GM12878 (cell line): ENCODE data around the gene SEMA5A. TPM values are rescaled to one million over a fixed set of nuclear protein-coding genes. Genes with fewer than 3 reads are reported as not detected.

Experiments
- ATAC-seq: fragments of 200-7000 bp; cut with Tn5 transposase; 3 replicates; pipeline ENCODE4 v1.9.1; 2020; ENCODE audit warnings: mild to moderate bottlenecking, moderate library complexity
- BruUV-seq: library from RNA; stranded (reverse); fragments of 400-500 nt; replicated peaks from 2 replicates; lab custom pipeline; 2021; lab: Mats Ljungman, UMichigan
- CTCF ChIA-PET: fragments of 300-600 bp; sonication (Branson Sonifier 250); formaldehyde crosslinking; extraction: SDS; loops from one replicate; lab custom pipeline; 2021; ENCODE audit warnings: inconsistent platforms; lab: Yijun Ruan, JAX
- POLR2A ChIA-PET: fragments of 350-600 bp; formaldehyde crosslinking; extraction: SDS; loops from one replicate; lab custom pipeline; 2021; ENCODE audit warnings: inconsistent platforms; lab: Charles Lee
- RAD21 ChIA-PET: fragments of 300-600 bp; sonication (Branson Sonifier 250); formaldehyde crosslinking; loops from one replicate; lab custom pipeline; 2023; ENCODE audit warnings: antibody characterized with exemption; ENCODE audit not compliant: unreplicated experiment; lab: Charles Lee
- SMC1A ChIA-PET: fragments of 300-600 bp; sonication (Branson Sonifier 250); formaldehyde crosslinking; loops from one replicate; lab custom pipeline; 2023; ENCODE audit not compliant: unreplicated experiment, uncharacterized antibody; lab: Charles Lee
- DNase-seq: peaks from one replicate; pipeline ENCODE4 v3.0.0-alpha.2; 2011; ENCODE audit warnings: low read depth, low spot score
- FAIRE-seq: peaks from 3 replicates; lab custom pipeline; 2011; peaks lifted over from hg19 to GRCh38; lab: Jason Lieb, UNC
- H2AFZ ChIP-seq: 2 replicates; pipeline ENCODE4 v1.6.0; 2011; ENCODE audit warnings: low read depth, low read length, control low read depth; ENCODE audit not compliant: control insufficient read depth
- H3K27ac ChIP-seq: 2 replicates; pipeline ENCODE4 v1.5.1; 2011; ENCODE audit warnings: control low read depth; ENCODE audit not compliant: control insufficient read depth, insufficient read depth
- H3K27me3 ChIP-seq, 2 experiments: replicated peaks in 1 of 2; 2 replicates each; pipeline versions ENCODE4 v1.6.0 to v1.6.1; 2011; ENCODE audit warnings: low read length in 1 of 2; ENCODE audit not compliant: control insufficient read depth in 2 of 2, insufficient read depth in 2 of 2
- H3K36me3 ChIP-seq, 2 experiments: 2 replicates each; pipeline ENCODE4 v1.5.1; 2011; ENCODE audit warnings: low read length in 1 of 2; ENCODE audit not compliant: control insufficient read depth in 2 of 2, insufficient read depth in 2 of 2
- H3K4me1 ChIP-seq: 2 replicates; pipeline ENCODE4 v1.6.1; 2011; ENCODE audit warnings: mild to moderate bottlenecking, low read length, moderate library complexity, mixed read lengths; ENCODE audit not compliant: control insufficient read depth, insufficient read depth
- H3K4me2 ChIP-seq: 2 replicates; pipeline ENCODE4 v1.6.0; 2011; ENCODE audit warnings: control low read depth; ENCODE audit not compliant: control insufficient read depth, insufficient read depth
- H3K4me3 ChIP-seq: fragments of 200-600 bp; sonication (generic); 2 replicates; pipeline ENCODE4 v1.5.1; 2016
- H3K79me2 ChIP-seq: 2 replicates; pipeline ENCODE4 v1.6.0; 2011; ENCODE audit warnings: low read length; ENCODE audit not compliant: control insufficient read depth, insufficient read depth
- H3K9ac ChIP-seq: 2 replicates; pipeline ENCODE4 v1.8.0; 2011; ENCODE audit warnings: low read length, control low read depth, mixed read lengths; ENCODE audit not compliant: control insufficient read depth, insufficient read depth
- H3K9me3 ChIP-seq: replicated peaks from 3 replicates; pipeline ENCODE4 v1.5.1; 2011; ENCODE audit warnings: mild to moderate bottlenecking, low read length; ENCODE audit not compliant: control insufficient read depth, insufficient read depth
- H4K20me1 ChIP-seq: 2 replicates; pipeline ENCODE4 v1.6.0; 2011; ENCODE audit not compliant: control insufficient read depth, insufficient read depth
- WGBS: methylation state at CpG from one replicate; pipeline ENCODE4 v1.1.6; 2016; ENCODE audit warnings: low lambda C conversion rate; ENCODE audit not compliant: insufficient replicate concordance, insufficient coverage; ENCODE audit errors: missing lambda C conversion rate; 5-methylcytosine and 5-hydroxymethylcytosine counted together
- in situ Hi-C: fragments of 300-500 bp; cut with MboI; formaldehyde crosslinking; loops from 9 replicates; pipeline ENCODE4 v1.14.3; 2018; ENCODE audit warnings: mixed read lengths
- intact Hi-C: fragments of 100-400 bp; cut with micrococcal nuclease; formaldehyde crosslinking; loops from one replicate; pipeline ENCODE4 v1.14.2; 2022; ENCODE audit not compliant: unreplicated experiment
- polyA plus RNA-seq, 11 experiments: library from polyadenylated mRNA; depleted of rRNA in 4 of 11; unstranded in 6 of 11; stranded (reverse) in 5 of 11; fragments of >200 nt; fragmentation: Nextera tagmentation in 4 of 11; fragmentation: Illumina TruSeq in 1 of 11; extraction: Ambion mirVana in 4 of 11; extraction: Trizol in 1 of 11; gene quantifications; 1 replicate in 1 of 11; 2 replicates in 10 of 11; pipeline versions ENCODE4 v1.2.1 to v1.2.3, GENCODE V29; 2011 to 2016; ENCODE audit warnings: inconsistent platforms in 2 of 11, missing spikeins in 2 of 11, low read depth in 1 of 11
- total RNA-seq, 4 experiments: library from RNA; depleted of rRNA in 3 of 4; stranded (reverse); fragments of >200 nt in 3 of 4; fragmentation: Illumina TruSeq in 1 of 4; extraction: Trizol in 1 of 4; gene quantifications; 2 replicates each; pipeline versions ENCODE4 v1.2.1 to v1.2.3, GENCODE V29; 2013 to 2021
- TF ChIP-seq, protein P1 (sequence below): fragments of 450-650 bp; IDR thresholded peaks from 2 replicates; pipeline ENCODE4 v1.6.1; 2017; ENCODE audit warnings: antibody characterized with exemption, mild to moderate bottlenecking, moderate library complexity

The SEMA5A gene
- total and polyA plus RNA-seq, 10 of the 15 experiments (the other 5 are each of a cell fraction or from before 2014, with no cell fraction given): 0.03 to 2.4 (median 0.09) TPM; not detected in 1

- Histone ChIP-seq H3K9me3 (no peaks in the 10 kb centered on the region), H4K20me1 (no peaks in the 10 kb centered on the region), H3K27me3 (peaks cover 1 to 9% of the 10 kb centered on the region in 2 experiments), H3K4me2 (peak overlapping the region; percentile 79), H3K4me3 (no peak overlapping the region), H3K79me2 (no peaks in the 10 kb centered on the region), H3K27ac (no peak overlapping the region), H3K9ac (no peak overlapping the region), H3K36me3 (no peaks in the 10 kb centered on the region), H2AFZ (no peak overlapping the region), H3K4me1 (peaks cover 3% of the 10 kb centered on the region; the same call in 1 of the 2 replicates)
- TF ChIP-seq, protein P1, sequence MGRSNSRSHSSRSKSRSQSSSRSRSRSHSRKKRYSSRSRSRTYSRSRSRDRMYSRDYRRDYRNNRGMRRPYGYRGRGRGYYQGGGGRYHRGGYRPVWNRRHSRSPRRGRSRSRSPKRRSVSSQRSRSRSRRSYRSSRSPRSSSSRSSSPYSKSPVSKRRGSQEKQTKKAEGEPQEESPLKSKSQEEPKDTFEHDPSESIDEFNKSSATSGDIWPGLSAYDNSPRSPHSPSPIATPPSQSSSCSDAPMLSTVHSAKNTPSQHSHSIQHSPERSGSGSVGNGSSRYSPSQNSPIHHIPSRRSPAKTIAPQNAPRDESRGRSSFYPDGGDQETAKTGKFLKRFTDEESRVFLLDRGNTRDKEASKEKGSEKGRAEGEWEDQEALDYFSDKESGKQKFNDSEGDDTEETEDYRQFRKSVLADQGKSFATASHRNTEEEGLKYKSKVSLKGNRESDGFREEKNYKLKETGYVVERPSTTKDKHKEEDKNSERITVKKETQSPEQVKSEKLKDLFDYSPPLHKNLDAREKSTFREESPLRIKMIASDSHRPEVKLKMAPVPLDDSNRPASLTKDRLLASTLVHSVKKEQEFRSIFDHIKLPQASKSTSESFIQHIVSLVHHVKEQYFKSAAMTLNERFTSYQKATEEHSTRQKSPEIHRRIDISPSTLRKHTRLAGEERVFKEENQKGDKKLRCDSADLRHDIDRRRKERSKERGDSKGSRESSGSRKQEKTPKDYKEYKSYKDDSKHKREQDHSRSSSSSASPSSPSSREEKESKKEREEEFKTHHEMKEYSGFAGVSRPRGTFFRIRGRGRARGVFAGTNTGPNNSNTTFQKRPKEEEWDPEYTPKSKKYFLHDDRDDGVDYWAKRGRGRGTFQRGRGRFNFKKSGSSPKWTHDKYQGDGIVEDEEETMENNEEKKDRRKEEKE: no peak
- intact Hi-C loops: loop anchor here (1.0 to 10.0 kb wide), 2 partner anchors 182 to 329 kb away; no protein-coding TSS in a partner anchor
- ChIA-PET POLR2A (no interaction called here), RAD21 (interaction anchor here (0.9 to 1.1 kb wide), 3 partner anchors 10 to 182 kb away, joined by 3 to 5 read pairs (median 4); no protein-coding TSS in a partner anchor), CTCF (interaction anchor here (0.7 to 2.4 kb wide), 13 partner anchors 9 to 1616 kb away, joined by 3 to 21 read pairs (median 4); no protein-coding TSS in a partner anchor), SMC1A (interaction anchor here (0.6 to 1.2 kb wide), 5 partner anchors 10 to 339 kb away, joined by 3 to 4 read pairs (median 3); no protein-coding TSS in a partner anchor)
- DNase-seq (no peak), FAIRE-seq (no peak), ATAC-seq (peak; percentile 15; the same call in 2 of the 3 replicates)
- BruUV-seq: no TSS peak
- in situ Hi-C loops: loop anchor here (25.0 kb wide), 1 partner anchor 1632 kb away; no protein-coding TSS in a partner anchor
- 21% methylated on average over 6 of the region's 6 CpGs for WGBS
Observed at GRCh38 chr5:9544056-9544455, 1.8 kb downstream of the SEMA5A start.
